GDM1 (cell line): ENCODE data around the gene PPP1R16B.

Experiments
- DNase-seq: peaks from one replicate; lab custom pipeline; 2025; lab: John Stamatoyannopoulos, UW

The PPP1R16B gene

GRCh38 chr20:38965264-38965663 lies 159.8 kb downstream of the PPP1R16B start:
- no peak for DNase-seq

GRCh38 chr20:38968090-38968489 lies 162.6 kb downstream of the PPP1R16B start:
- no peak for DNase-seq

- DNase-seq, result no peak
Measured at GRCh38 chr20:38969708-38970107, 164.2 kb downstream of the PPP1R16B start.

GRCh38 chr20:38970302-38970701 lies 164.8 kb downstream of the PPP1R16B start:
- no peak for DNase-seq
